Neural progenitor cell (in vitro differentiated cells): ENCODE results near the gene KLHL29.

Experiments used
- EZH2phosphoT487 ChIP-seq: fragments of 200-600 bp; sonication (generic); IDR thresholded peaks from 2 replicates; pipeline ENCODE4 v1.6.1; 2017; ENCODE audit warnings: antibody characterized with exemption
- TF ChIP-seq, protein P1 (sequence below): fragments of 200-600 bp; sonication (generic); IDR thresholded peaks from 2 replicates; pipeline ENCODE4 v1.5.1; 2017; ENCODE audit warnings: antibody characterized with exemption, mild to moderate bottlenecking

DNA sequence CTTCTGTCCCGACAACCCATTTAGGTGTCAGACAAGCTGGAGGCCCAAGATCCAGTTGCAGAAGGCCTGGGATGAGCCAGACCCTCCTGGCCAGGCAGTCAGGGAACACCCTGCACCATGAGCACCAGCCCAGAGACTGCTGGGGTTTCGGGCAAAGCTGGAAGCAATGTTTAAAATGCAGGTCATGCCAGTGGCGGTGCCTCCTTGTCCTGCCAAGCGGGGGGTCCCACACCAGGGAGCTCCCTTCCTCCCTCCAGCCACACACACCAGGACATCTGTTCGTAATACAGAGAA lies 311.7 kb downstream of the KLHL29 start:
- TF ChIP-seq, protein P1, sequence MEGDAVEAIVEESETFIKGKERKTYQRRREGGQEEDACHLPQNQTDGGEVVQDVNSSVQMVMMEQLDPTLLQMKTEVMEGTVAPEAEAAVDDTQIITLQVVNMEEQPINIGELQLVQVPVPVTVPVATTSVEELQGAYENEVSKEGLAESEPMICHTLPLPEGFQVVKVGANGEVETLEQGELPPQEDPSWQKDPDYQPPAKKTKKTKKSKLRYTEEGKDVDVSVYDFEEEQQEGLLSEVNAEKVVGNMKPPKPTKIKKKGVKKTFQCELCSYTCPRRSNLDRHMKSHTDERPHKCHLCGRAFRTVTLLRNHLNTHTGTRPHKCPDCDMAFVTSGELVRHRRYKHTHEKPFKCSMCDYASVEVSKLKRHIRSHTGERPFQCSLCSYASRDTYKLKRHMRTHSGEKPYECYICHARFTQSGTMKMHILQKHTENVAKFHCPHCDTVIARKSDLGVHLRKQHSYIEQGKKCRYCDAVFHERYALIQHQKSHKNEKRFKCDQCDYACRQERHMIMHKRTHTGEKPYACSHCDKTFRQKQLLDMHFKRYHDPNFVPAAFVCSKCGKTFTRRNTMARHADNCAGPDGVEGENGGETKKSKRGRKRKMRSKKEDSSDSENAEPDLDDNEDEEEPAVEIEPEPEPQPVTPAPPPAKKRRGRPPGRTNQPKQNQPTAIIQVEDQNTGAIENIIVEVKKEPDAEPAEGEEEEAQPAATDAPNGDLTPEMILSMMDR, result no peak
- no peak for TF ChIP-seq EZH2phosphoT487
